OCI-LY7 (cell line): ENCODE results near the gene GALNT3. TPM values are rescaled to one million over a fixed set of nuclear protein-coding genes. Genes with fewer than 3 reads are reported as not detected.

Source experiments
- BruUV-seq: library from RNA; stranded (reverse); fragments of 400-500 nt; replicated peaks from 2 replicates; lab custom pipeline; 2021; lab: Mats Ljungman, UMichigan
- CTCF ChIA-PET: fragments of 300-600 bp; sonication (Branson Sonifier 250); formaldehyde crosslinking; loops from one replicate; lab custom pipeline; 2022; ENCODE audit warnings: antibody characterized with exemption; ENCODE audit not compliant: unreplicated experiment; lab: Charles Lee
- POLR2A ChIA-PET: fragments of 300-600 bp; sonication (Branson Sonifier 250); formaldehyde crosslinking; loops from one replicate; lab custom pipeline; 2022; ENCODE audit warnings: antibody characterized with exemption; lab: Charles Lee
- DNase-seq: peaks from one replicate; pipeline ENCODE4 v3.0.0-alpha.2; 2015; ENCODE audit warnings: low spot score
- H2AFZ ChIP-seq: fragments of 200-600 bp; sonication (generic), shearing (Covaris generic); 2 replicates; pipeline ENCODE4 v1.6.1; 2014; ENCODE audit warnings: mild to moderate bottlenecking, antibody characterized with exemption, low read length, moderate library complexity
- H3K27ac ChIP-seq: fragments of 200-600 bp; sonication (generic); 2 replicates; pipeline ENCODE4 v1.5.1; 2014; ENCODE audit warnings: mixed run types, low read depth, mild to moderate bottlenecking, moderate library complexity, low read length, inconsistent platforms; ENCODE audit not compliant: poor library complexity, severe bottlenecking
- H3K36me3 ChIP-seq: fragments of 200-600 bp; sonication (generic); 2 replicates; pipeline ENCODE4 v1.6.1; 2014; ENCODE audit warnings: mild to moderate bottlenecking, antibody characterized with exemption, low read length, moderate library complexity, mixed read lengths; ENCODE audit not compliant: insufficient read depth
- H3K4me1 ChIP-seq: fragments of 200-600 bp; sonication (generic); 2 replicates; pipeline ENCODE4 v1.5.1; 2014; ENCODE audit warnings: mild to moderate bottlenecking, low read length; ENCODE audit not compliant: insufficient read depth, poor library complexity, severe bottlenecking
- H3K4me2 ChIP-seq: fragments of 200-600 bp; sonication (generic); 2 replicates; pipeline ENCODE4 v1.6.1; 2014; ENCODE audit warnings: mild to moderate bottlenecking, low read length
- H3K4me3 ChIP-seq: fragments of 200-600 bp; sonication (generic); 2 replicates; pipeline ENCODE4 v1.5.1; 2014; ENCODE audit warnings: mild to moderate bottlenecking, low read depth, low read length; ENCODE audit not compliant: poor library complexity, severe bottlenecking
- H3K79me2 ChIP-seq: fragments of 200-600 bp; sonication (generic); 2 replicates; pipeline ENCODE4 v1.6.1; 2016; ENCODE audit warnings: low read depth, mild to moderate bottlenecking, low read length, moderate library complexity, mixed read lengths; ENCODE audit not compliant: insufficient read depth
- H3K9me2 ChIP-seq: fragments of 200-600 bp; sonication (generic); 2 replicates; pipeline ENCODE4 v1.6.1; 2016; ENCODE audit warnings: mild to moderate bottlenecking, low read length, mixed read lengths; ENCODE audit not compliant: insufficient read depth
- H3K9me3 ChIP-seq: fragments of 200-600 bp; sonication (generic); 2 replicates; pipeline ENCODE4 v1.6.1; 2014; ENCODE audit warnings: mild to moderate bottlenecking, mixed run types, low read length, mixed read lengths
- H4K20me1 ChIP-seq: fragments of 200-600 bp; sonication (generic); 2 replicates; pipeline ENCODE4 v1.6.1; 2014; ENCODE audit warnings: mild to moderate bottlenecking, antibody characterized with exemption, low read length, moderate library complexity, mixed read lengths; ENCODE audit not compliant: insufficient read depth
- EZH2phosphoT487 ChIP-seq: fragments of 200-600 bp; sonication (generic); IDR thresholded peaks from 2 replicates; pipeline ENCODE4 v1.6.1; 2018; ENCODE audit warnings: low read depth, borderline replicate concordance, mild to moderate bottlenecking, mixed run types, antibody characterized with exemption, low read length, moderate library complexity, mixed read lengths
- intact Hi-C: fragments of 100-400 bp; cut with micrococcal nuclease; formaldehyde crosslinking; loops from one replicate; pipeline ENCODE4 v1.10.0; 2022; ENCODE audit not compliant: unreplicated experiment
- total RNA-seq, 2 experiments: library from RNA; depleted of rRNA in 1 of 2; stranded (reverse); fragments of >200 nt in 1 of 2; shearing (Covaris generic) in 1 of 2; gene quantifications; 2 replicates each; pipeline ENCODE4 v1.2.3, GENCODE V29; 2014 to 2022
- TF ChIP-seq, protein P1 (sequence below): fragments of 200-600 bp; sonication (generic); conservative IDR thresholded peaks from 2 replicates; pipeline ENCODE4 v1.5.1; 2014; ENCODE audit warnings: mild to moderate bottlenecking, antibody characterized with exemption, low read length, moderate library complexity, mixed read lengths

The GALNT3 gene
- total RNA-seq, 2 experiments from 2014 or later: 0.44 to 3.6 TPM

DNA sequence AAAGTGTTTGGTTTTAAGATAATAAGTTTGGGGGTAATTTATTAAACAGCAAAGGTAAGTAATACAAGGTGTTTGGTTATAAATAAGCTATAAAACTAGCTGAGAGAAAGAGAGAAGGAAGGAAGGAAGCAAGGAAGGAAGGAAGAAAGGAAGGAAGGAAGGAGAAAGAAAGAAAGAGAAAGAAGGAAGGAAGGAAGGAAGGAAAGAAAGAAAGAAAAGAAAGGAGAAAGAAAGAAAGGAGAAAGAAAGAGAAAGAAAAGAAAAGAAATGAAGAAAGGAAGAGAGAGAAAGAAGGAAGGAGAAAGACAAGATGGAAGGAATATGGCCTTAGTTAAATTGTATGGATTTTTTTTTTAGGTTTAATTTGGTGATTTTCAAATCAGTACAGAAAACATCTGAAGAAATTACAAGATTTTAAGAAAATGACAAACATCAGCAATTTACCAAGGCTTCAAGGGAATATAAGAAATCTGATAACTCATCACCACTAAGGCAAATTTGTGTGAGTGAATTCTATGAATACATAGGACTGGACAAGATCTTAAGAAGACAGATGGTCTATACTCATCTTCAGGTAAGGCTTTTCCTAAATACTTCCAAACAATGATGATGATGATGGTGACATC, 46.4 kb upstream of the GALNT3 start:
- Histone ChIP-seq H3K27ac (no peak overlapping the region), H3K9me2 (no peaks in the 10 kb centered on the region), H2AFZ (no peak overlapping the region), H3K36me3 (no peaks in the 10 kb centered on the region), H3K4me3 (no peak overlapping the region), H3K4me1 (no peaks in the 10 kb centered on the region), H3K9me3 (no peaks in the 10 kb centered on the region), H3K4me2 (no peak overlapping the region), H3K79me2 (no peaks in the 10 kb centered on the region), H4K20me1 (no peaks in the 10 kb centered on the region)
- no peak for DNase-seq
- BruUV-seq: no TSS peak
- CTCF ChIA-PET: no interaction called here
- POLR2A ChIA-PET: interaction anchor here (0.6 to 1.1 kb wide), 2 partner anchors 9 to 797 kb away, joined by 3 to 5 read pairs; no protein-coding TSS in a partner anchor
- intact Hi-C loops: no loop called here
- TF ChIP-seq, protein P1, sequence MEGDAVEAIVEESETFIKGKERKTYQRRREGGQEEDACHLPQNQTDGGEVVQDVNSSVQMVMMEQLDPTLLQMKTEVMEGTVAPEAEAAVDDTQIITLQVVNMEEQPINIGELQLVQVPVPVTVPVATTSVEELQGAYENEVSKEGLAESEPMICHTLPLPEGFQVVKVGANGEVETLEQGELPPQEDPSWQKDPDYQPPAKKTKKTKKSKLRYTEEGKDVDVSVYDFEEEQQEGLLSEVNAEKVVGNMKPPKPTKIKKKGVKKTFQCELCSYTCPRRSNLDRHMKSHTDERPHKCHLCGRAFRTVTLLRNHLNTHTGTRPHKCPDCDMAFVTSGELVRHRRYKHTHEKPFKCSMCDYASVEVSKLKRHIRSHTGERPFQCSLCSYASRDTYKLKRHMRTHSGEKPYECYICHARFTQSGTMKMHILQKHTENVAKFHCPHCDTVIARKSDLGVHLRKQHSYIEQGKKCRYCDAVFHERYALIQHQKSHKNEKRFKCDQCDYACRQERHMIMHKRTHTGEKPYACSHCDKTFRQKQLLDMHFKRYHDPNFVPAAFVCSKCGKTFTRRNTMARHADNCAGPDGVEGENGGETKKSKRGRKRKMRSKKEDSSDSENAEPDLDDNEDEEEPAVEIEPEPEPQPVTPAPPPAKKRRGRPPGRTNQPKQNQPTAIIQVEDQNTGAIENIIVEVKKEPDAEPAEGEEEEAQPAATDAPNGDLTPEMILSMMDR: no peak
- TF ChIP-seq EZH2phosphoT487: no peak

DNA sequence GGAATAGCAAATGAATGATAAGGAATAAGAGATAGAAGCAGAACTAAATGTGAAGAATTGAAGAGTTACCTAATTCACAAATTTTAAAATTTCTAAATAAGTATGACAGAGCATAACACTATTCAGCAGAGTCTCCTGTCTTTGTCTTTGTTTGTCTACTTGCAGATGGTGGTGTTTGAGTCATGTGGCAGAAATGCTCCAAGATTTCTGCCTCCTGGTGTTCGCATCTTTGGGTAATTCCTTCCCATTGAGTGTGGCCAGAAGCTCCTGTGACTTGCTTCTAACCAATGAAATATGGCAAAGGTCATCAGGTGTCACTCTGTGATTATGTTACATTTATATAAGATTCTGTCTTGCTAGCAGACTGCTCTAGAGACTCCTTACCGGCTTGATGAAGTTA, 45.6 kb upstream of the GALNT3 start:
- Histone ChIP-seq H2AFZ (no peak overlapping the region), H3K4me1 (no peaks in the 10 kb centered on the region), H4K20me1 (no peaks in the 10 kb centered on the region), H3K4me3 (no peak overlapping the region), H3K27ac (no peak overlapping the region), H3K4me2 (no peak overlapping the region), H3K36me3 (no peaks in the 10 kb centered on the region), H3K9me2 (no peaks in the 10 kb centered on the region), H3K79me2 (no peaks in the 10 kb centered on the region), H3K9me3 (no peaks in the 10 kb centered on the region)
- DNase-seq: no peak
- ChIA-PET POLR2A (interaction anchor here (1.1 kb wide), 1 partner anchor 796 kb away, joined by 3 read pairs; no protein-coding TSS in a partner anchor), CTCF (no interaction called here)
- BruUV-seq: no TSS peak
- TF ChIP-seq, protein P1: no peak
- no peak for TF ChIP-seq EZH2phosphoT487
- intact Hi-C loops: no loop called here

DNA sequence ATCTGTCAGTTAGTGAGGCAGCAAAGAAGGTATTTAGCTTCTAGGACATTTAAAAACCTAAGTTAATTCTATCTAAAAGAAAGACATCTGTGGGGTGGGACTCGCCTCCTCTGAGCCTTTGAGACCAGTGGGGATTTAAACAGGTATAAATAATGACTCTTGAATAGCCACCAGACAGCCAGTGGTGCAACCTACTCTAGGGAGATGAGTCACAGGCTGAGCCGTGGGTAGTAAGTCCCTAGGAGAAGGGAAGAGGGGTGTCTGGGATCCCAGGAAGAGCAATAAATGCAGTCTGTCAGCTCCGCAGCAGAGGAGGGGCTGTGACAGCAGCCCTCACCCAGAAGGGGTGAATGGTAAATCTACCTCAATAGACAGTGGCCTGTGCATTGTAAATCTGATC, 43.1 kb upstream of the GALNT3 start:
- no TSS peak for BruUV-seq
- intact Hi-C loops: no loop called here
- Histone ChIP-seq H3K4me3 (no peak overlapping the region), H4K20me1 (no peaks in the 10 kb centered on the region), H3K4me2 (no peak overlapping the region), H3K9me2 (no peaks in the 10 kb centered on the region), H3K36me3 (no peaks in the 10 kb centered on the region), H3K27ac (no peak overlapping the region), H2AFZ (no peak overlapping the region), H3K79me2 (no peaks in the 10 kb centered on the region), H3K9me3 (no peaks in the 10 kb centered on the region), H3K4me1 (no peaks in the 10 kb centered on the region)
- ChIA-PET CTCF (no interaction called here), POLR2A (interaction anchor here (1.2 kb wide), 1 partner anchor 24 kb away, joined by 3 read pairs; no protein-coding TSS in a partner anchor)
- TF ChIP-seq EZH2phosphoT487: no peak
- TF ChIP-seq, protein P1: no peak
- DNase-seq: no peak
